Lower lobe of right lung (tissue), 2 donors: ENCODE results near the gene TCTN2. TPM values are rescaled to one million over a fixed set of nuclear protein-coding genes. Genes with fewer than 3 reads are reported as not detected.

Experiments
- ATAC-seq, 2 donors: fragments of 200-7000 bp; cut with Tn5 transposase; one replicate each; pipeline ENCODE4 v1.9.1; 2020 to 2022; ENCODE audit warnings: mild to moderate bottlenecking in 2 of 2, moderate library complexity in 2 of 2
- DNase-seq: peaks from one replicate; pipeline ENCODE4 v3.0.0-alpha.2; 2020
- H3K27ac ChIP-seq: fragments of 200-600 bp; one replicate; pipeline ENCODE4 v1.8.0; 2022
- H3K27me3 ChIP-seq: fragments of 200-600 bp; one replicate; pipeline ENCODE4 v1.8.0; 2022; ENCODE audit warnings: low read depth
- H3K36me3 ChIP-seq: fragments of 200-600 bp; one replicate; pipeline ENCODE4 v1.8.0; 2022; ENCODE audit warnings: mild to moderate bottlenecking
- H3K4me1 ChIP-seq: fragments of 200-600 bp; one replicate; pipeline ENCODE4 v1.8.0; 2022
- H3K4me3 ChIP-seq: fragments of 200-600 bp; one replicate; pipeline ENCODE4 v1.8.0; 2022; ENCODE audit warnings: mild to moderate bottlenecking
- H3K9me3 ChIP-seq: fragments of 200-600 bp; one replicate; pipeline ENCODE4 v1.8.0; 2022
- CTCF ChIP-seq: fragments of 200-600 bp; IDR thresholded peaks from one replicate; pipeline ENCODE4 v1.8.0; 2022; ENCODE audit warnings: antibody characterized with exemption, mild to moderate bottlenecking
- intact Hi-C: fragments of 100-400 bp; cut with DNase I; formaldehyde crosslinking; loops from one replicate; pipeline ENCODE4 v1.11.0; 2022
- total RNA-seq: library from RNA; stranded (reverse); fragmentation: NEBNext Ultra II Directional; extraction: Animal tissue kit (Norgen Biotek cat#: 25700); gene quantifications from one replicate; pipeline ENCODE4 v1.2.1, GENCODE V29; 2021
- donor health status: DM: no; HTN: yes; CAD: no; lungs with severe emphysema.

TCTN2 gene
- total RNA-seq, 1 donor from 2014 or later: 14.5 TPM

GRCh38 chr12:123733229-123733628 lies 62.3 kb downstream of the TCTN2 start:
- DNase-seq (no peak), ATAC-seq (no peak)
- no peaks in the 10 kb centered on the region for H3K4me1 ChIP-seq
- H3K36me3 ChIP-seq: peaks cover 99% of the 10 kb centered on the region
- H3K27me3 ChIP-seq: no peaks in the 10 kb centered on the region
- TF ChIP-seq CTCF: no peak
- H3K27ac ChIP-seq: no peak overlapping the region
- no peaks in the 10 kb centered on the region for H3K9me3 ChIP-seq
- H3K4me3 ChIP-seq: no peak overlapping the region
- intact Hi-C loops: no loop called here

GRCh38 chr12:123734268-123734667 lies 63.4 kb downstream of the TCTN2 start:
- DNase-seq (no peak), ATAC-seq (no peak)
- H3K9me3 ChIP-seq: no peaks in the 10 kb centered on the region
- H3K36me3 ChIP-seq: peaks cover 99% of the 10 kb centered on the region
- intact Hi-C loops: no loop called here
- no peaks in the 10 kb centered on the region for H3K4me1 ChIP-seq
- no peak overlapping the region for H3K4me3 ChIP-seq
- TF ChIP-seq CTCF: no peak
- no peak overlapping the region for H3K27ac ChIP-seq
- no peaks in the 10 kb centered on the region for H3K27me3 ChIP-seq

- H3K9me3 ChIP-seq: no peaks in the 10 kb centered on the region
- H3K36me3 ChIP-seq: peaks cover 89% of the 10 kb centered on the region
- no peak for TF ChIP-seq CTCF
Measured at GRCh38 chr12:123741937-123742572, 71.1 kb downstream of the TCTN2 start.

GRCh38 chr12:123743002-123743401 lies 72.1 kb downstream of the TCTN2 start:
- no peak for DNase-seq
- no peaks in the 10 kb centered on the region for H3K4me1 ChIP-seq
- intact Hi-C loops: no loop called here
- no peak overlapping the region for H3K4me3 ChIP-seq
- H3K36me3 ChIP-seq: peaks cover 85% of the 10 kb centered on the region
- TF ChIP-seq CTCF: no peak
- no peaks in the 10 kb centered on the region for H3K27me3 ChIP-seq
- peak in 1 of 2 donors; percentile 51 for ATAC-seq
- H3K9me3 ChIP-seq: no peaks in the 10 kb centered on the region
- H3K27ac ChIP-seq: no peak overlapping the region

More at GRCh38 chr12:123741937-123742572, 71.1 kb downstream of the TCTN2 start:
- Histone ChIP-seq H3K4me3 (no peak overlapping the region), H3K4me1 (no peaks in the 10 kb centered on the region), H3K27me3 (no peaks in the 10 kb centered on the region), H3K27ac (no peak overlapping the region)
- peak in 1 of 2 donors; percentile 29 for ATAC-seq
- DNase-seq: no peak
- intact Hi-C loops: no loop called here

- ATAC-seq: peak in 1 of 2 donors; percentile 45
- Histone ChIP-seq H3K36me3 (peaks cover 83% of the 10 kb centered on the region), H3K4me3 (no peak overlapping the region), H3K27ac (no peak overlapping the region), H3K9me3 (no peaks in the 10 kb centered on the region), H3K4me1 (no peaks in the 10 kb centered on the region), H3K27me3 (no peaks in the 10 kb centered on the region)
- no peak for TF ChIP-seq CTCF
- intact Hi-C loops: no loop called here
- DNase-seq: no peak
Measured at GRCh38 chr12:123744836-123745235, 73.9 kb downstream of the TCTN2 start.
